NCI-H1092 treated with DMSO at 0.1 percent for 48 hours (cell line): ENCODE measurements around the gene STATH.
"Not testable (repeated sequence)": the region's sequence is repeated elsewhere in the genome, so short reads cannot be mapped to it uniquely, and the experiment has no call there.

Experiments
- DNase-seq: peaks from one replicate; lab custom pipeline; 2025; lab: John Stamatoyannopoulos, UW

Gene STATH, protein sequence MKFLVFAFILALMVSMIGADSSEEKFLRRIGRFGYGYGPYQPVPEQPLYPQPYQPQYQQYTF

GRCh38 chr4:69995526-69996016 is at the start of gene STATH:
Gene STATH (plus strand): TSS chr4:69995966. CDS start chr4:69998438, 2,472 bp downstream.
- DNase-seq, result no peak

GRCh38 chr4:69951602-69952001 is 44.2 kb upstream of the STATH start:
- no peak for DNase-seq

- no peak for DNase-seq
These were observed 38.6 kb upstream of the STATH start for GRCh38 chr4:69957209-69957608.

DNA sequence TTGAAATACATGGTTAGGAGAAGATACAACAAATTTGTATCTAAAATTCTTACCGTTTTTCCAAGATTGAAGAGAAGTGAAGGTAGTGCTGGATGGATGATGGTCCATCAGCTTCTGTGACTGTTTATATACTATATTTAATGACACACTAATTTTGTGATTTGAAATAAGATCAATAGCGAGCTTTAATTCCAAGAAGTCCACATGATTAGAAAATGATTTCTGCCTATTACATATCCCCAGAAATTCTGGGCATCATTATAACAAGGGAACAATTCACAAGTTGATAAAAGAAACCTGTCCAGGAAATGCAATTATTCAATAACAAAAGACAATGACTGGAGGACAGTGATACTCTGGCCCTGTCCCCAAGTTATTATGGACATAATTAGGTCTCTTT is 30.1 kb upstream of the STATH start, which contains the start of gene CSN2:
CSN2 (minus strand) TSS at position 101 of the 400 bp plus-strand sequence. CDS start 4,733 bp downstream, outside the sequence.
- no peak for DNase-seq

DNA sequence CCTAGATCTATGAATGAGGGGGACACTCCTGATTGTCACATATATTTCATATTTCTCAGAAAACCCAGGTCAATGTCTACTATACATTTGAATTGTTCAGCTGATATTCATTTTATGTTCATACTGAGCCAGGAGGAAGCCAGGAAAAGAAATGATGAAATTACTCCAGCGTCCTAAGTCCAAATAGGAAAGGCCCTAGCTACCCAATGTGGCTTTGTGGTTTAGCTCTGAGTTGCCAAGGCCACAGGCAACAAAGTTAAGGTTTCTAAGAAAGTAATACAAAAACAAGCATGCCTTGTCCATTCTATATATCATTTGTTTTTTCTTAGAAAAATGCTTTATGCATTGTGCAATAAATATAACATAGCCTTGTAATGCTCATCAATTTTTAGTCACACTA is 25.7 kb upstream of the STATH start:
- no peak for DNase-seq

DNA sequence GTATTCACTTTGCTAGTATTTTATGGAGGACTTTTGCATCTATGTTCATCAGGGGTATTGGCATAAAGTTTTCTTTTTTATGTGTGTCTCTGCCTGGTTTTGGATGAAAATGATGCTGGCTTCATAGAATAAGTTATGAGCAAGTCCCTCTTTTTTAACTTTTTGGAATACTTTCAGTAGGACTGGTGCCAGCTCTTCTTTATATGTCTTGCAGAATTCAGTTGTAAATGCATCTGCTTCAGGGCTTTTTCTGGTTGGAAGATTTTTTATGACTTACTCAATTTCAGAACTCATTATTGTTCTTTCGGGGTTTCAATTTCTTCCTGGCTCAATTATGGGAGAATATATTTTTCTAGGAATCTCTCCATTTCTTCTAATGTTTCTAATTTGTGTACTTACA is 21.1 kb upstream of the STATH start:
- no peak for DNase-seq

DNA sequence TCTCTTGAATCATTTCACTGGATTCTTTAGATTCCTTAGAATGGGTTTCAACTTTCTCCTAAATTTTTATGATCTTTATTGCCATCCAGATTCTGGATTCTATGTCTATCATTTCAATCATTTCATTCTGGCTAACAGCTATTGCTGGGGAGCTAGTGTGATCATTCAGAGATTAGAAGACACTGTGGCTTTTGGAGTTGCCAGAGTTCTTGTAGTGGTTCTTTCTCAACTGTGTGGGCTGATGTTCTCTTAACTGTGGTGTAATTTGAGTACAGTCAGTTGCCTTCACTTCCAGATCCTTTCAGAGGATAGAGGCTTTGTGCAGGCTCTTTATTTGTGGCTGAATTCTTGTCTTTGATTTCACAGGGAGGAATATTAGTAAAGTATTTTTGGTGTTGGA is 18.2 kb upstream of the STATH start:
- no peak for DNase-seq

DNA sequence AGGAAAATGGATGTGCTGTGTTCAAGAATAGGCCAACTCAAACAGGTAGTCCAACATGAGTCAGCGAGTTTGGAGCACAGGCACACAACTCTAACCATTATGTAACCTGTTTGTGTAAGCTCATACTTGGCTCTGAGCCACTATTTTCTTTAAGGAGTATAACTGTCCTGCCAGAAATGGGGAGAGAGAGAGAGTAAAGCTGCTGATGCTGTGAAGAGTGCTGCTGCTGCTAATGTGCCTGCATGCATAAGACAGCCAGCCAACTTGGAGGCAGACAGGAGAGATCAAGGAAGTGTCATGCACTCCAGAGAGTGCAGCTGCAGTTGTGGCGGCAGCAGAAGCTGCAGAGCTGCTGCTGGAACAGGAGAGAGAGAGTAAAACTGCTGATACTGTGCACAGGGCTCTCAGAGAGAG is 11.7 kb upstream of the STATH start:
- DNase-seq, result no peak

GRCh38 chr4:69986663-69987062 is 9.1 kb upstream of the STATH start:
- no peak for DNase-seq

DNA sequence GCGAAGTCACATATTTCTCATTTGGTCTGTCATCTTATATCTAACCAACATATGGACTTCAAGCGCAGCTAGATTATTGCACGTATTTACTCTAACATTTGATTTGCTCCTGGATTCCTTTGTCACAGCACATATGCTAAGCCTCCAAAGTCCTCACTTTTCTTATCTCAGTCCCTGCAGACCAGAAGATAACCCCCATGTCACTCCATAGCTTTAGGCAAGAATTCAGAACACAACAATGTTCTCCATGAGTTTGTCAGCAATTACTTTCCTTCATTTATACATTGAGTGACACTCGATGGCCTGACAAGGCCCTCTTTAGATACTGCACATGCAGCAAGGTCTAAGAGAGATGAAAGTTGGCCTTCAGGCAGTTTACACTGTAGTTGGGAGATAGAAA is 4.8 kb upstream of the STATH start:
- DNase-seq, result no peak

- DNase-seq, result no peak
These were observed 984 bp upstream of the STATH start for GRCh38 chr4:69994782-69995181.

DNA sequence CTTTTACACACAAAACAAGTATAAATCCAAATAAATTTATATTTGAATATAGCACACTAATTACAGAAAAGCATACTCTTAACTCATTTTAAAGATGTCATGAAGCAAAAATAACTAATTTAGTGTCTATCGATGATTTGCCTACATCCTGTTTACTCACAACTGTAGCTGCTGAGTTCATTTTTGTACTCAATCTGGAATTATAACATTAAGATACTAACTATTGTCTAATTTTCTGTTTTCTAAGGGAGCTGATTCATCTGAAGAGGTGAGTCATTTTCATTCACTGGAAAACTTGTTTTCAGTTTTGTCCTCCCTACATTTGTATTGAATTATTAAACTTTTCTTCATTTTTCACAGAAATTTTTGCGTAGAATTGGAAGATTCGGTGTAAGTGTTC is 3.7 kb downstream of the STATH start:
- no peak for DNase-seq

DNA sequence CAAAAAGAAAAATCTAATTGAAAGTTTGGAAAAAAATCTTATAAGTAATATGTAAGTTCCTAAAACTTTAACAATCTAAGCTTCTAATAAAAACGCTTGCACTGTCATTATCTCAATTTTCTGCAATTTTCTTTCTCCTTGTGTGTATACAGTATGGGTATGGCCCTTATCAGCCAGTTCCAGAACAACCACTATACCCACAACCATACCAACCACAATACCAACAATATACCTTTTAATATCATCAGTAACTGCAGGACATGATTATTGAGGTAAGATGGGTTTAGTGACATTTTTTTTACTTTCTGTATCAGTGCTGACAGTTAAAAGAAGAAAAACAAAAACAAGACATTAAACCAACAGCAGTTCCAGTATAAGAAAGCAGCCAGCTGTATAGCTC is 4.9 kb downstream of the STATH start:
- DNase-seq, result no peak

DNA sequence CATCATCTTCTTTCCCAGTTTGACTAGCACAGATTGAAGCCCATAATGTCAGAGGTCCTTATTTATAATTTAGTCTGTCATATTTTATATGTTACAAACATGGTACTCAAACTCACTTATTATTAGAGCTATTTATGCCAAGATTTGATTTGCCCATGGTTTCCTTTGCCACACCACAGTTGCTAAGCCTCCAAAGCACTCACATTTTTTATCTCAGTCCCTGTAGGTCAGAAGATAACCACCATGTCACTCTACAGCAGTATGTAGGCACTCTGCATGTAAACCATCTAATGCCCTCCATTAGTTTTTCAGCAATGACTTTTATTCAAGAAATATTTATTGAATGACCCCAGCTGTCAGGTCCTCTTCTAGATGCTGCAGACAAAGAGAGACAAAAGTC is 6.7 kb downstream of the STATH start:
- DNase-seq, result no peak

DNA sequence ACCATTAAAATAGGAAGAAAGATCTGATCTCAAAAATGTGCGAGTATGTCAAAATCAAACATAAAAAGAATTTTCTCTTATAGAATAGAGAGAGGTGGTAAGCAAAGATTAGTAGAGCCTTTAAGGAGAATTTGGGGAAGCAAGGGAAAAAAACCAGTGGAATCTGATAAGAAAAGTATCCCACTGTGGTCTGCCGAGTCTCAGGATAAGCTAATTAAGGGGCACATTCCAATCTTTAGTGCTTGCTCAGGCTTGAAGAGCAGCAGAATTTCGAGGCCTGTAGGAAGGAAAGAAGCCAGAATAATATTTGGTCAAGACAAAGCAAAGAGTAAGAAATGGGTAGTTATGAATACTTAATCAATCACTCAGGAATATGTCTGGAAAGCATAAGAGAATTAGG is 13.0 kb downstream of the STATH start:
- DNase-seq, result no peak

DNA sequence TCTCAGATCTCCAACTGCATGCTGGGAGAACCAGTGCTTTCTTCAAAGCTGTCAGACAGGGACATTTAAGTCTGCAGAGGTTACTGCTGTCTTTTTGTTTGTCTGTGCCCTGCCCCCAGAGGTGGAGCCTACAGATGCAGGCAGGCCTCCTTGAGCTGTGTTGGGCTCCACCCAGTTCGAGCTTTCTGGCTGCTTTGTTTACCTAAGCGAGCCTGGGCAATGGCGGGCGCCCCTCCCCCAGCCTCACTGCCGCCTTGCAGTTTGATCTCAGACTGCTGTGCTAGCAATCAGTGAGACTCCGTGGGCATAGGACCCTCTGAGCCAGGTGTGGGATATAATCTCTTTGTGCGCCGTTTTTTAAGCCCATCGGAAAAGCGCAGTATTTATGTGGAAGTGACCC is 23.2 kb downstream of the STATH start:
- not testable (repeated sequence) for DNase-seq

DNA sequence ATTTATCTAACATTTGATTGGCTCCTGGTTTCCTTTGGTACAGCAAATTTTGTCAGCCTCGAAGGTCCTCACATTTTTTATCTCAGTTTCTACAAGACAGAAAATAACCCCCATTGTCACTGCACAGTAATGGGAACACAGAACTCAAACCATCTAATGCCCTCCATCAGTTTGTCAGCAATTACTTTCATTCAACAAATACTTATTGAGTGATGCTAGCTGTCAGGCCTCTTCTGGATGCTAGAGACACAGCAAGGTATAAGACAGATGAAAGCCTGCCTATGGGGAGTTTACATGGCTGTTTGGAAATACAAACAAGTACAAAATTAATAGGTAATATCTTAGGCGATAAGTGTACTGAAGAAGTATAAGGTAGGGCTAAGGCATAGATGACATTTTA is 27.5 kb downstream of the STATH start:
- DNase-seq, result no peak

- DNase-seq, result no peak
These were observed 31.2 kb downstream of the STATH start for GRCh38 chr4:70027011-70027410.

DNA sequence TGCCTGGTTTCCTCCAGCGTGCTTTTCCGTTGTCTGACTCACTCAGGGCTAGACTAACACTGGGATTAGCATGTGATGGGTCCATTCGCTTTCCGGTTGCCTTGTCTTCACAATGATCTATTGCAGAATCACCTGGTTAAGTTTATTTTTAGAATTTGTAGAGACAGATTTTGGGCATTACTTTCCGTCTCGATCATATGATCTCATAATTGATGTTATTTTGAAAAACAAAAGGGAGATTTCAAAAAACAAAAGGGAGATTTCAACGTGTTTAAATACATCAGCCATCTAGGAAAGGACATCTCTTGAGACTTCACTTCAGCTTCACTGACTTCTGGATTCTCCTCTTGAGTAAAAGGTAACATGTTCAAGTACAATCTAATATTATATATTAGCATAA is 32.4 kb downstream of the STATH start, which contains the start of gene HTN3:
HTN3 (plus strand) TSS at position 301 of the 400 bp plus-strand sequence. CDS start 2,282 bp downstream, outside the sequence.
- not testable (repeated sequence) for DNase-seq

DNA sequence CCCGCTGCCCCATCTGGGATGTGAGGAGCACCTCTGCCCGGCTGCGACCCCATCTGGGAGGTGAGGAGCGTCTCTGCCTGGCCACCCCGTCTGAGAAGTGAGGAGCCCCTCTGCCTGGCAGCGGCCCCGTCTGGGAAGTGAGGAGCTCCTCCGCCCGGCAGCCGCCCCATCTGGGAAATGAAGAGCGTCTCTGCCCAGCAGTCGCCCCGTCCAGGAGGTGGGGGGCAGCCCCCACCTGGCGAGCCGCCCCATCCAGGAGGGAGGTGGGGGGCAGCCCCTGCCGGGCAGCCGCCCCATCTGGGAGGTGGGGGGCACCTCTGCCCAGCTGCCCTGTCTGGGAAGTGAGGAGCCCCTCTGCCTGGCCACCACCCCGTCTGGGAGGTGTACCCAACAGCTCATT is 41.8 kb downstream of the STATH start:
- DNase-seq, result not testable (repeated sequence)

DNA sequence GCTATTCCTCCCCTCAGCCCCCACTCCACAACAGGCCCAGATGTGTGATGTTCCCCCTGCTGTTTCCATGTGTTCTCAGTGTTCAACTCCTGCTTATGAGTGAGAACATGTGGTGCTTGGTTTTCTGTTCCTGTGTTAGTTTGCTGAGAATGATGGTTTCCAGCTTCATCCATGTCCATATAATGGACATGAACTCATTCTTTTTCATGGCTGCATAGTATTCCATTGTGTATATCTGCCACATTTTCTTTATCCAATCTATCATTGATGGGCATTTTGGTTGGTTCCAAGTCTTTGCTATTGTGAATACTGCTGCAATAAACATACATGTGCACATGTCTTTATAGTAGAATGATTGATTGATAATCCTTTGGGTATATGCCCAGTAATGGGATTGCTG is 44.2 kb downstream of the STATH start:
- not testable (repeated sequence) for DNase-seq

DNA sequence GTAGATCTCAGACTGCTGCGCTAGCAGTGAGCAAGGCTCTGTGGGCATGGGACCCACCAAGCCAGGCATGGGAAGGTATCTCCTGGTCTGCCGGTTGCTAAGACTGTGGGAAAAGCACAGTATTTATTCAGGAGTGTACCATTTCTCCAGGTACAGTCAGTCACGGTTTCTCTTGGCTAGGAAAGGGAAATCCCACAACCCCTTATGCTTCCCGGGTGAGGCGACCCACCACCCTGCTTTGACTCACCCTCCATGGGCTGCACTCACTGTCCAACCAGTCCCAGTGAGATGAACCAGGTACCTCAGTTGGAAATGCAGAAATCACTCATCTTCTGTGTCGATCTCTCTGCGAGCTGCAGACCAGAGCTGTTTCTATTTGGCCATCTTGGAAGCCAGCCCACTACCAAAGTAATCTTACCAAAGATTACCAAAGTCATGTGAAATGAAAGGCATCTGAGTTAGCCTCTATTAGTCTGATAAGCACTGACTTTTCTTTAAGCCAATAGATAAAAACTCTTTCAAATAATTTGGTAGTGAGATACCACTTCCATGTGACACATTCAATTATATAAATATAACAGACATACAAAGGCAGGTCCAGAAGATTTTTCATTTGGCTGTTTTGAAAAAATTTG is 46.0 kb downstream of the STATH start:
- no peak for DNase-seq

- not testable (repeated sequence) for DNase-seq
These were observed 54.4 kb downstream of the STATH start, which contains the start of gene HTN1 for GRCh38 chr4:70050138-70050537. Gene HTN1 (plus strand): TSS chr4:70050438. CDS start chr4:70053077, 2,639 bp downstream.
